SK-N-SH treated with all-trans-retinoic acid at 6 μM for 48 hours (cell line): ENCODE measurements around the gene CLTA.
"Not testable (repeated sequence)": the region's sequence is repeated elsewhere in the genome, so short reads cannot be mapped to it uniquely, and the experiment has no call there.

Experiments used
- ARNTL ChIP-seq: fragments of 450-650 bp; formaldehyde crosslinking; IDR thresholded peaks from 2 replicates; pipeline ENCODE4 v1.5.0; 2020; ENCODE audit warnings: low read depth, mild to moderate bottlenecking, moderate library complexity, borderline replicate concordance
- BACH2 ChIP-seq: fragments of 250-450 bp; sonication (Bioruptor Pico); IDR thresholded peaks from 2 replicates; pipeline ENCODE4 v1.9.0; 2021; ENCODE audit warnings: mild to moderate bottlenecking, borderline replicate concordance
- ISL1 ChIP-seq: fragments of 250-450 bp; sonication (Bioruptor Pico); IDR thresholded peaks from 2 replicates; pipeline ENCODE4 v2.1.2; 2022; ENCODE audit warnings: mild to moderate bottlenecking, moderate library complexity
- RARB ChIP-seq: fragments of 250-450 bp; sonication (Bioruptor Pico); IDR thresholded peaks from 2 replicates; pipeline ENCODE4 v1.8.0; 2021; ENCODE audit warnings: mild to moderate bottlenecking, moderate library complexity
- SNAI2 ChIP-seq: fragments of 250-450 bp; sonication (Bioruptor Pico); IDR thresholded peaks from 2 replicates; pipeline ENCODE4 v1.5.0; 2020; ENCODE audit warnings: mild to moderate bottlenecking, moderate library complexity
- ZFP30 ChIP-seq: fragments of 450-650 bp; formaldehyde crosslinking; IDR thresholded peaks from 2 replicates; pipeline ENCODE4 v1.5.0; 2022; ENCODE audit warnings: mild to moderate bottlenecking, moderate library complexity
- ZNF565 ChIP-seq: fragments of 450-650 bp; formaldehyde crosslinking; conservative IDR thresholded peaks from 2 replicates; pipeline ENCODE4 v1.5.0; 2020; ENCODE audit warnings: low read depth, mild to moderate bottlenecking, moderate library complexity
- ZNF70 ChIP-seq: fragments of 450-650 bp; formaldehyde crosslinking; IDR thresholded peaks from 2 replicates; pipeline ENCODE4 v1.5.0; 2020; ENCODE audit warnings: mild to moderate bottlenecking, moderate library complexity
- ZNF8 ChIP-seq: fragments of 450-650 bp; formaldehyde crosslinking; IDR thresholded peaks from 2 replicates; pipeline ENCODE4 v1.5.0; 2020; ENCODE audit warnings: mild to moderate bottlenecking, moderate library complexity
- TF ChIP-seq, protein P1 (sequence below): fragments of 250-450 bp; sonication (Bioruptor Pico); IDR thresholded peaks from 2 replicates; pipeline ENCODE4 v1.5.0; 2020; ENCODE audit warnings: mild to moderate bottlenecking, moderate library complexity
- TF ChIP-seq, protein P2 (sequence below): fragments of 250-450 bp; sonication (Bioruptor Pico); IDR thresholded peaks from 2 replicates; pipeline ENCODE4 v1.8.0; 2020; ENCODE audit warnings: mild to moderate bottlenecking, moderate library complexity, borderline replicate concordance
- TF ChIP-seq, protein P3 (sequence below): fragments of 250-450 bp; sonication (Bioruptor Pico); IDR thresholded peaks from 2 replicates; pipeline ENCODE4 v1.5.1; 2021; ENCODE audit warnings: mild to moderate bottlenecking, moderate library complexity
- TF ChIP-seq, protein P4 (sequence below): fragments of 250-450 bp; sonication (Bioruptor Pico); IDR thresholded peaks from 2 replicates; pipeline ENCODE4 v1.5.1; 2020; ENCODE audit warnings: low read depth, mild to moderate bottlenecking, moderate library complexity
- TF ChIP-seq, protein P5 (sequence below): fragments of 250-450 bp; sonication (Bioruptor Pico); IDR thresholded peaks from 2 replicates; pipeline ENCODE4 v1.8.0; 2021; ENCODE audit warnings: low read depth, mild to moderate bottlenecking, moderate library complexity, borderline replicate concordance

DNA sequence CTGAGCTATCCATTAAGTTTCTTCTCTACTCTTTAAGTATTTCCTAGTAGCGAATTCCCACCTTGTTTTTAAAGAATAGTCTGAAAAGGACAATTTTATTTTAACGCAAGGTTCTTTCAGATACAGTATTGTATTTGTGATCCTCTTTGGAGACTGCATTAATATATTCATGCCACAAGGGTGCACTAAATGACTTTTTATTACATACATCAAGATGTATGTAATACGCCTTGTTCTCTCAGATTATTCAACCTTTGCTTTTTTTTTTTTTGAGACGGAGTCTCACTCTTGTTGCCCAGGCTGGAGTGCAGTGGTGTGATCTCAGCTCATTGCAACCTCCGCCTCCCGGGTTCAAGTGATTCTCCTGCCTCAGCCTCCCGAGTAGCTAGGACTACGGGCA is 57.3 kb downstream of the CLTA start:
- TF ChIP-seq, protein P1, sequence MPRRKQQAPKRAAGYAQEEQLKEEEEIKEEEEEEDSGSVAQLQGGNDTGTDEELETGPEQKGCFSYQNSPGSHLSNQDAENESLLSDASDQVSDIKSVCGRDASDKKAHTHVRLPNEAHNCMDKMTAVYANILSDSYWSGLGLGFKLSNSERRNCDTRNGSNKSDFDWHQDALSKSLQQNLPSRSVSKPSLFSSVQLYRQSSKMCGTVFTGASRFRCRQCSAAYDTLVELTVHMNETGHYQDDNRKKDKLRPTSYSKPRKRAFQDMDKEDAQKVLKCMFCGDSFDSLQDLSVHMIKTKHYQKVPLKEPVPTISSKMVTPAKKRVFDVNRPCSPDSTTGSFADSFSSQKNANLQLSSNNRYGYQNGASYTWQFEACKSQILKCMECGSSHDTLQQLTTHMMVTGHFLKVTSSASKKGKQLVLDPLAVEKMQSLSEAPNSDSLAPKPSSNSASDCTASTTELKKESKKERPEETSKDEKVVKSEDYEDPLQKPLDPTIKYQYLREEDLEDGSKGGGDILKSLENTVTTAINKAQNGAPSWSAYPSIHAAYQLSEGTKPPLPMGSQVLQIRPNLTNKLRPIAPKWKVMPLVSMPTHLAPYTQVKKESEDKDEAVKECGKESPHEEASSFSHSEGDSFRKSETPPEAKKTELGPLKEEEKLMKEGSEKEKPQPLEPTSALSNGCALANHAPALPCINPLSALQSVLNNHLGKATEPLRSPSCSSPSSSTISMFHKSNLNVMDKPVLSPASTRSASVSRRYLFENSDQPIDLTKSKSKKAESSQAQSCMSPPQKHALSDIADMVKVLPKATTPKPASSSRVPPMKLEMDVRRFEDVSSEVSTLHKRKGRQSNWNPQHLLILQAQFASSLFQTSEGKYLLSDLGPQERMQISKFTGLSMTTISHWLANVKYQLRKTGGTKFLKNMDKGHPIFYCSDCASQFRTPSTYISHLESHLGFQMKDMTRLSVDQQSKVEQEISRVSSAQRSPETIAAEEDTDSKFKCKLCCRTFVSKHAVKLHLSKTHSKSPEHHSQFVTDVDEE (CRISPR knock-in tag): not testable (repeated sequence)
- TF ChIP-seq, protein P2, sequence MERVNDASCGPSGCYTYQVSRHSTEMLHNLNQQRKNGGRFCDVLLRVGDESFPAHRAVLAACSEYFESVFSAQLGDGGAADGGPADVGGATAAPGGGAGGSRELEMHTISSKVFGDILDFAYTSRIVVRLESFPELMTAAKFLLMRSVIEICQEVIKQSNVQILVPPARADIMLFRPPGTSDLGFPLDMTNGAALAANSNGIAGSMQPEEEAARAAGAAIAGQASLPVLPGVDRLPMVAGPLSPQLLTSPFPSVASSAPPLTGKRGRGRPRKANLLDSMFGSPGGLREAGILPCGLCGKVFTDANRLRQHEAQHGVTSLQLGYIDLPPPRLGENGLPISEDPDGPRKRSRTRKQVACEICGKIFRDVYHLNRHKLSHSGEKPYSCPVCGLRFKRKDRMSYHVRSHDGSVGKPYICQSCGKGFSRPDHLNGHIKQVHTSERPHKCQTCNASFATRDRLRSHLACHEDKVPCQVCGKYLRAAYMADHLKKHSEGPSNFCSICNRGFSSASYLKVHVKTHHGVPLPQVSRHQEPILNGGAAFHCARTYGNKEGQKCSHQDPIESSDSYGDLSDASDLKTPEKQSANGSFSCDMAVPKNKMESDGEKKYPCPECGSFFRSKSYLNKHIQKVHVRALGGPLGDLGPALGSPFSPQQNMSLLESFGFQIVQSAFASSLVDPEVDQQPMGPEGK (CRISPR knock-in tag): not testable (repeated sequence)
- TF ChIP-seq ZNF565; BACH2; RARB (CRISPR knock-in tag); ARNTL (CRISPR knock-in tag); ZNF8; SNAI2 (CRISPR knock-in tag); ZNF70 (CRISPR knock-in tag); ZFP30; ISL1: not testable (repeated sequence)
- TF ChIP-seq, protein P3, sequence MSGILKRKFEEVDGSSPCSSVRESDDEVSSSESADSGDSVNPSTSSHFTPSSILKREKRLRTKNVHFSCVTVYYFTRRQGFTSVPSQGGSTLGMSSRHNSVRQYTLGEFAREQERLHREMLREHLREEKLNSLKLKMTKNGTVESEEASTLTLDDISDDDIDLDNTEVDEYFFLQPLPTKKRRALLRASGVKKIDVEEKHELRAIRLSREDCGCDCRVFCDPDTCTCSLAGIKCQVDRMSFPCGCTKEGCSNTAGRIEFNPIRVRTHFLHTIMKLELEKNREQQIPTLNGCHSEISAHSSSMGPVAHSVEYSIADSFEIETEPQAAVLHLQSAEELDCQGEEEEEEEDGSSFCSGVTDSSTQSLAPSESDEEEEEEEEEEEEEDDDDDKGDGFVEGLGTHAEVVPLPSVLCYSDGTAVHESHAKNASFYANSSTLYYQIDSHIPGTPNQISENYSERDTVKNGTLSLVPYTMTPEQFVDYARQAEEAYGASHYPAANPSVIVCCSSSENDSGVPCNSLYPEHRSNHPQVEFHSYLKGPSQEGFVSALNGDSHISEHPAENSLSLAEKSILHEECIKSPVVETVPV: not testable (repeated sequence)
- TF ChIP-seq, protein P4, sequence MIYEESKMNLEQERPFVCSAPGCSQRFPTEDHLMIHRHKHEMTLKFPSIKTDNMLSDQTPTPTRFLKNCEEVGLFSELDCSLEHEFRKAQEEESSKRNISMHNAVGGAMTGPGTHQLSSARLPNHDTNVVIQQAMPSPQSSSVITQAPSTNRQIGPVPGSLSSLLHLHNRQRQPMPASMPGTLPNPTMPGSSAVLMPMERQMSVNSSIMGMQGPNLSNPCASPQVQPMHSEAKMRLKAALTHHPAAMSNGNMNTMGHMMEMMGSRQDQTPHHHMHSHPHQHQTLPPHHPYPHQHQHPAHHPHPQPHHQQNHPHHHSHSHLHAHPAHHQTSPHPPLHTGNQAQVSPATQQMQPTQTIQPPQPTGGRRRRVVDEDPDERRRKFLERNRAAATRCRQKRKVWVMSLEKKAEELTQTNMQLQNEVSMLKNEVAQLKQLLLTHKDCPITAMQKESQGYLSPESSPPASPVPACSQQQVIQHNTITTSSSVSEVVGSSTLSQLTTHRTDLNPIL (CRISPR knock-in tag): not testable (repeated sequence)
- TF ChIP-seq, protein P5, sequence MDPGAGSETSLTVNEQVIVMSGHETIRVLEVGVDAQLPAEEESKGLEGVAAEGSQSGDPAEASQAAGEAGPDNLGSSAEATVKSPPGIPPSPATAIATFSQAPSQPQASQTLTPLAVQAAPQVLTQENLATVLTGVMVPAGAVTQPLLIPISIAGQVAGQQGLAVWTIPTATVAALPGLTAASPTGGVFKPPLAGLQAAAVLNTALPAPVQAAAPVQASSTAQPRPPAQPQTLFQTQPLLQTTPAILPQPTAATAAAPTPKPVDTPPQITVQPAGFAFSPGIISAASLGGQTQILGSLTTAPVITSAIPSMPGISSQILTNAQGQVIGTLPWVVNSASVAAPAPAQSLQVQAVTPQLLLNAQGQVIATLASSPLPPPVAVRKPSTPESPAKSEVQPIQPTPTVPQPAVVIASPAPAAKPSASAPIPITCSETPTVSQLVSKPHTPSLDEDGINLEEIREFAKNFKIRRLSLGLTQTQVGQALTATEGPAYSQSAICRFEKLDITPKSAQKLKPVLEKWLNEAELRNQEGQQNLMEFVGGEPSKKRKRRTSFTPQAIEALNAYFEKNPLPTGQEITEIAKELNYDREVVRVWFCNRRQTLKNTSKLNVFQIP (CRISPR knock-in tag): not testable (repeated sequence)
